ENCODE measurements around the gene IGLON5.

Gene IGLON5

GRCh38 chr19:51311351-51312257 lies at the start of gene IGLON5:
Gene IGLON5, plus strand, starts transcription at chr19:51311644. Its CDS starts 204 bp downstream, at chr19:51311848.
- DNase-seq: no peak

- peak in 1 of 3 donors; percentile 22 for DNase-seq
Observed at GRCh38 chr19:51263808-51264207, 47.6 kb upstream of the IGLON5 start.

GRCh38 chr19:51271067-51271466 lies 40.4 kb upstream of the IGLON5 start:
- DNase-seq: peak; percentile 39 to 51 (median 47)

- peak; percentile 63 to 66 (median 63) for DNase-seq
Observed at GRCh38 chr19:51272183-51272810, 39.1 kb upstream of the IGLON5 start.

GRCh38 chr19:51274049-51274770 lies 37.2 kb upstream of the IGLON5 start:
- DNase-seq: no peak

GRCh38 chr19:51277112-51277511 lies 34.3 kb upstream of the IGLON5 start:
- DNase-seq: no peak

GRCh38 chr19:51282335-51282734 lies 29.1 kb upstream of the IGLON5 start:
- no peak for DNase-seq

- DNase-seq: no peak
Observed at GRCh38 chr19:51285682-51286081, 25.8 kb upstream of the IGLON5 start.

- DNase-seq: no peak
Observed at GRCh38 chr19:51289635-51290034, 21.8 kb upstream of the IGLON5 start.

- no peak for DNase-seq
Observed at GRCh38 chr19:51292971-51293370, 18.5 kb upstream of the IGLON5 start.

- DNase-seq: no peak
Observed at GRCh38 chr19:51293571-51294210, 17.8 kb upstream of the IGLON5 start.

- DNase-seq: peak in 2 of 3 donors; percentile 30 to 41
Observed at GRCh38 chr19:51294211-51294976, 17.1 kb upstream of the IGLON5 start.

GRCh38 chr19:51294977-51295375 lies 16.5 kb upstream of the IGLON5 start:
- no peak for DNase-seq

- DNase-seq: no peak
Observed at GRCh38 chr19:51295382-51296126, 15.9 kb upstream of the IGLON5 start.

GRCh38 chr19:51296336-51297093 lies 14.9 kb upstream of the IGLON5 start:
- DNase-seq: peak in 2 of 3 donors; percentile 29 to 49

GRCh38 chr19:51297406-51297805 lies 14.0 kb upstream of the IGLON5 start:
- DNase-seq: no peak

GRCh38 chr19:51301266-51301665 lies 10.2 kb upstream of the IGLON5 start:
- no peak for DNase-seq

GRCh38 chr19:51305479-51305878 lies 6.0 kb upstream of the IGLON5 start:
- DNase-seq: no peak

- no peak for DNase-seq
Observed at GRCh38 chr19:51316688-51317087, 5.2 kb downstream of the IGLON5 start.

- DNase-seq: no peak
Observed at GRCh38 chr19:51317376-51317775, 5.9 kb downstream of the IGLON5 start.

GRCh38 chr19:51317968-51318367 lies 6.5 kb downstream of the IGLON5 start:
- no peak for DNase-seq
